GM18520 (cell line): ENCODE data around the gene PTCD1.
"Not testable (repeated sequence)": the region's sequence is repeated elsewhere in the genome, so short reads cannot be mapped to it uniquely, and the experiment has no call there.

Source experiments
- ATAC-seq: cut with Tn5 transposase; IDR thresholded peaks from one replicate; pipeline ENCODE4 v1.9.1; 2021; ENCODE audit not compliant: unreplicated experiment

Gene PTCD1

GRCh38 chr7:99452541-99452940 is 13.9 kb upstream of the PTCD1 start:
- ATAC-seq, result no peak

GRCh38 chr7:99451936-99452335 is 13.3 kb upstream of the PTCD1 start:
- no peak for ATAC-seq

GRCh38 chr7:99449326-99449725 is 10.7 kb upstream of the PTCD1 start:
- no peak for ATAC-seq

DNA sequence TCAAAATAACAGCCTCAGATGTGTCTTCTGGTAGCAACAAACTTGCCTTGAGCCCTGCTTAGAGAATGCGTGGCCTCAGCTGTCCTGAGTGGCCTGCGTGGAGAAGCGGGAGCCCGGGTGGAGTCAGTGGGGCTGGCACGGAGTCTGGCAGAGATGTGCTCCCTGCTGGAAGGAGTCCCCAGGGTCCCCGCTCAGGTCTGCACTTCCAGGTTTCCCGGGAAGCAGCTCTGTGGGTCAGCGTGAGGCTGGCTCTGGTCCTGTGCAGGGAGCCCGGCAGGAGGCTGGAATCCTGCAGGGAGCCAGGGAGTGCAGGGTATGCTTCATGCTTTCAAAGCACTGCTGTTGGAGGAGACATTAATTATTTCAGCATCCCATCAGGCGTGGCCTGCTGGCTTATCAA is 10.3 kb upstream of the PTCD1 start:
- no peak for ATAC-seq

DNA sequence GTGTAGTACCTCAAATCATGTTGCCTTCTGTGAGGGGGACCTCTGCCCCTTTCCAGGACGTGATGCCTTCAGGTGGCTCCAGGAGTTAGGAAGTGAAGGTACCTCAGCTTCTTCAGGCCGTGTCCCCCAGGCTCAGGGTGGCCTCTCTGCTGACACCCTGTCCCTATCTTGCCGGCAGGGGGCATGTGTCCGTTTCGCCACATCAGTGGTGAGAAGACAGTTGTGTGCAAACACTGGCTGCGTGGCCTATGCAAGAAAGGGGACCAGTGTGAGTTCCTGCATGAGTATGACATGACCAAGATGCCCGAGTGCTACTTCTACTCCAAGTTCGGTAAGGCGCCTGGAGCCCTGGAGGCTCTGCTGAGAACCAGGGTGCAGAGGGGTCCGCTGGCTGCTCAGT is 9.3 kb upstream of the PTCD1 start:
- ATAC-seq, result no peak

- no peak for ATAC-seq
Measured at GRCh38 chr7:99446096-99446495, 7.5 kb upstream of the PTCD1 start.

- no peak for ATAC-seq
Measured at GRCh38 chr7:99440195-99440594, 1.6 kb upstream of the PTCD1 start.

GRCh38 chr7:99437946-99438572 is 539 bp downstream of the PTCD1 start:
- no peak for ATAC-seq

- ATAC-seq, result no peak
Measured at GRCh38 chr7:99433158-99433557, 5.4 kb downstream of the PTCD1 start.

DNA sequence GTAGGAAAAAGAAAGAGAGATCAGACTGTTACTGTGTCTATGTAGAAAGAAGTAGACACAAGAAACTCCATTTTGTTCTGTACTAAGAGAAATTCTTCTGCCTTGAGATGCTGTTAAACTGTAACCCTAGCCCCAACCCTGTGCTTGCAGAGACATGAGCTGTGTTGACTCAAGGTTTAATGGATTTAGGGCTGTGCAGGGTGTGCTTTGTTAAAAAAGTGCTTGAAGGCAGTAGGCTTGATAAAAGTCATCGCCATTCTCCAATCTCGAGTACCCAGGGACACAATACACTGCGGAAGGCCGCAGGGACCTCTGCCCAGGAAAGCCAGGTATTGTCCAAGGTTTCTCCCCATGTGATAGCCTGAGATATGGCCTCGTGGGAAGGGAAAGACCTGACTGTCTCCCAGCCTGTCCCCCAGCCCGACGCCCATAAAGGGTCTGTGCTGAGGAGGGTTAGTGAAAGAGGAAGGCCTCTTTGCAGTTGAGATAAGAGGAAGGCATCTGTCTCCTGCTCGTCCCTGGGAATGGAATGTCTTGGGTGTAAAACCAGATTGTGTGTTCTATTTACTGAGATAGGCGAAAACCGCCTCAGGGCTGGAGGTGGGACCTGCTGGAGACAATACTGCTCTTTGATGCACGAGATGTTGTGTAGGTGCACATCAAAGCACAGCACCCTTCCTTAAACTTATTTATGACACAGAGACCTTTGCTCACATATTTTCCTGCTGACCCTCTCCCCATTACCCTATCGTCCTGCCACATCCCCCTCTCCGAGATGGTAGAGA is 6.7 kb downstream of the PTCD1 start:
- ATAC-seq, result not testable (repeated sequence)

- ATAC-seq, result no peak
Measured at GRCh38 chr7:99429756-99430155, 8.8 kb downstream of the PTCD1 start.

DNA sequence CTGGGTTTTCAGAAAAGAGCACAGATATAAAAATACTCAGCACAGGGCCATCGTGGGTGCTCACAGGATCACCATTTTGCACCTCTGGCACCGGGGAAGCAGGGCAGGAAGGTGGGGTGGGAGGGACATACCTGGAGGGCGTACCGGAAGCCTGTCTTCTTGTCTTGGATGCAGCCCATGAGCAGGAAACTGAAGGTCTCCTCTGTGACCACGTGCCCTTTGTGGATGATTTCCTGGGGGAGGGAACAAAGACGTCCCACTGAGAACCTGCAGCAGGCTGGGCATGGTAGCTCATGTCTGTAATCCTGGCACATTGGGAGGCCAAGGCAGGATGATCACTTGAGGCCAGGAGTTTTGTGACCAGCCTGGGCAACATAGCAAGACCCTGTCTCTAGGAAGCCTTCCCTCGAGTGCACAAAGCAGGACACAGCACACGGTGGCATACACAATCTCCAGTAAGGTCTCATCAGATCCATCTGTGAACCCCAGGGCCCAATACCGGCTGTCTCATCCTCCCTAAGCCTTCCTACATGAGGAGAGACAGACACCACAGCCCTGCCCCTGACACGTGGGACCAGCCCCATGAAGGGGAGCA is 9.5 kb downstream of the PTCD1 start:
- ATAC-seq, result no peak

DNA sequence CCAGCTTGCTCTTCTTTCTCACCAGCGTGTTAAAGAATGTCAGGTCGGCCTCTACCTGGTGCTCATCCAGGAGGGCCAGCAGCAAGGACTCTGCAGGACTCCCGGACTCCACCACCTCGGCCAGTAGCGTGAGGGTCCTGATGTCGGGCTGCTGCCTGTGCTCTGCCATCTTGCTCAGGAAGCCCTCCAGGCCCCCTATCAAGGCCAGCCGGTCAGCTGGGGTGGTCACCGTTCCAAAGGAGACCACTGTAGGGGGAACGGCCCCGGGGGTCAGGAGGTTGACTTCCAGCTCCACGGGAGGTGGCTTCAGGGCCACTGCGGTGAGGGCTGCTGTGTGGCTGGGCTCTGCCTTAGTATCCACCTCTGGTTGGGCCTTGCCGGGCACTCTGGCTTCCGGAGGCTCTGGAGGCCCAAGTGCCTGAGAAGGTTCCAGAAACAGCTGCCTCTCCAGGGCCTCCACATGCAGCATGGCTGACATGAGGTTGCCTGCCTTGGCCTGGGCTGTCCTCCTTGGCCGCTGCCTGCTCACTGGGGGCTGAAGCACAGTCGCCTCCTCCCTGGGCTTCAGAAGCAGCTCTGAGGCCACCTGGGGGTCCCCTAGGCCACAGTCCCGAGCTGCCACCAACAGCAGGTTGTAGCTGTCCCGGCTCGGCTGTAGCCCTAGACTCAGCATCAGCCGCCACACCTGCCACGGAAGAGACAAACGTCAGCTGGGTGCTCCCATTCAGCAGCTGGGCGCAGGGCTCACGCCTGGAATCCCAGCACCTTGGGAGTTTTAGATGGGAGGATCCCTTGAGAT is 13.5 kb downstream of the PTCD1 start:
- no peak for ATAC-seq

DNA sequence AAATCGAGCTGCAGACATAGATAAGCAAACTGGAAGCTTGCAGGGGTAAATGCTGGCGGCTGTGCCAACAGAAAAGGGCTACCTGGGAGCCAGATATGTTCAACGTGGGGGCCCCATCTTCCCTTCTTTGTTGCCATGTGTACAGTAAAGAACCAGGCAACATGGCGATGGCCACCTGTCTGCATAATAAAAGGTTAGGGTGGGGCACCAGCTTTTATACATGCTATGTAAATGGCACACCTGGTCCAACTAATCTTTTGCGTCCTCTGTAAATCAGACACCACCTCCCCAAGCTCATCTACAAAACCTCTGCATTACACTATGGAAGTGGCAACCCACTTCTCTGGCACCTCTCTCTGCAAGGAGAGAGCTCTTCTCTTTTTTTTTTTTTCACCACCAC is 16.0 kb downstream of the PTCD1 start:
- ATAC-seq, result no peak

GRCh38 chr7:99422186-99422585 is 16.4 kb downstream of the PTCD1 start:
- no peak for ATAC-seq

- ATAC-seq, result no peak
Measured at GRCh38 chr7:99420986-99421385, 17.6 kb downstream of the PTCD1 start.

- ATAC-seq, result no peak
Measured at GRCh38 chr7:99420213-99420612, 18.4 kb downstream of the PTCD1 start.

- no peak for ATAC-seq
Measured at GRCh38 chr7:99419323-99420021, 19.1 kb downstream of the PTCD1 start.

DNA sequence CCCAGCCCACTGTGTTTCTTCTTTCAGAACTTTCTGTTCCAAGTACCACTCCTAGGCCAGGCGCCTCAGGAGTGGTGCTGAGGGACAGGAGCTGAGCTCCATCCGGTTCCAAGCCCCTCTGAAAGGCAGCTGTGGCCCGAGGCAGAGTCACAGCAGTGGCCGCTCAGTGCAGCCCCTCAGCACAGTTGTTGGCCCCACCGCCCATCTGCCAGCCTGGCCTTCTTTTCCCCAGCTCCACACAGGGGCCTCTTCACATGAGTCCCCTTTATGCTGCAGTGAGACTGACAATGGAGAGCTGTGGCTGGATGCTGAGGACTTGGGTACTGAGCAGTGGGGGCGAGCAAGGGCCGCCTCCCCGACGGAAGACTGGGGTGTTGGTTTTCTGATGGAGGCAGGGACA is 20.3 kb downstream of the PTCD1 start:
- no peak for ATAC-seq

GRCh38 chr7:99415513-99416127 is 23.0 kb downstream of the PTCD1 start:
- ATAC-seq, result not testable (repeated sequence)
